Heart right ventricle (tissue), 16 donors: ENCODE results near the gene CDH18. TPM values are rescaled to one million over a fixed set of nuclear protein-coding genes. Genes with fewer than 3 reads are reported as not detected.

Experiments
- ATAC-seq, 8 donors: fragments of 200-7000 bp; cut with Tn5 transposase; one replicate each; pipeline ENCODE4 v1.9.1; 2020; ENCODE audit warnings: mild to moderate bottlenecking in 8 of 8, moderate library complexity in 8 of 8, moderate number of reproducible peaks in 1 of 8
- DNase-seq, 2 donors: peaks; one replicate each; pipeline ENCODE4 v3.0.0-alpha.2; 2020
- H3K27ac ChIP-seq, 10 donors: fragments of 200-600 bp; sonication (generic) in 2 of 10; one replicate each; pipeline versions ENCODE4 v1.5.0 to v1.8.0; 2020 to 2022; ENCODE audit warnings: mild to moderate bottlenecking in 3 of 10
- H3K27me3 ChIP-seq, 7 donors: fragments of 200-600 bp; one replicate each; pipeline ENCODE4 v1.8.0; 2021 to 2022; ENCODE audit warnings: mild to moderate bottlenecking in 2 of 7
- H3K36me3 ChIP-seq, 9 donors: fragments of 200-600 bp; sonication (generic) in 1 of 9; one replicate each; pipeline versions ENCODE4 v1.5.0 to v1.8.0; 2020 to 2022; ENCODE audit warnings: mild to moderate bottlenecking in 2 of 9
- H3K4me1 ChIP-seq, 9 donors: fragments of 200-600 bp; sonication (generic) in 1 of 9; one replicate each; pipeline versions ENCODE4 v1.5.0 to v1.8.0; 2020 to 2022; ENCODE audit warnings: mild to moderate bottlenecking in 4 of 9
- H3K4me3 ChIP-seq, 10 donors: fragments of 200-600 bp; sonication (generic) in 2 of 10; one replicate each; pipeline versions ENCODE4 v1.5.0 to v1.8.0; 2020 to 2022; ENCODE audit warnings: mild to moderate bottlenecking in 7 of 10, moderate library complexity in 2 of 10
- H3K9me3 ChIP-seq, 11 donors: fragments of 200-600 bp in 10 of 11; sonication (generic) in 2 of 11; one replicate each; pipeline versions ENCODE4 v1.5.0 to v1.8.0; 2013 to 2022; ENCODE audit warnings: mild to moderate bottlenecking in 2 of 11, control low read depth in 1 of 11, moderate library complexity in 1 of 11
- WGBS, 2 donors: extraction: QIAGEN DNeasy Blood & Tissue Kit; methylation state at CpG; one replicate each; pipeline ENCODE4 v1.1.7; 2013; ENCODE audit warnings: inconsistent platforms in 1 of 2; 5-methylcytosine and 5-hydroxymethylcytosine counted together
- intact Hi-C, 10 donors: fragments of 100-400 bp; cut with DNase I; formaldehyde crosslinking; loops; one replicate each; pipeline versions ENCODE4 v1.11.1 to v1.14.2; 2022
- polyA plus RNA-seq, 2 donors: library from polyadenylated mRNA; stranded (reverse); fragments of 200-250 nt; gene quantifications; one replicate each; pipeline ENCODE4 v1.2.3, GENCODE V29; 2013
- total RNA-seq, 10 donors: library from RNA; stranded (reverse); fragmentation: NEBNext Ultra II Directional in 3 of 10; extraction: Animal tissue kit (Norgen Biotek cat#: 25700) in 3 of 10; gene quantifications; one replicate each; pipeline versions ENCODE4 v1.2.1 to v1.2.4, GENCODE V29; 2021 to 2023
- TF ChIP-seq, protein P1 (sequence below), 9 donors: fragments of 200-600 bp; sonication (generic) in 2 of 9; IDR thresholded peaks; one replicate each; pipeline versions ENCODE4 v1.5.0 to v1.8.0; 2021 to 2022; ENCODE audit warnings: antibody characterized with exemption in 9 of 9, mild to moderate bottlenecking in 5 of 9, moderate library complexity in 1 of 9
- donor health status: Arrhythmogenic right ventricular cardiomyopathy.
- donor health status: ischemic (EF 13 %, LVEDD 7.1; RV severe dilation, severe dysfunction).
- donor health status: healthy with polysubstance abuse.
- donor health status: DM: no; HTN: yes; CAD: no.
- donor health status: DM: no; HTN: no; CAD: no.
- donor health status: ischemic (EF 25% LVEDD 6.9; RV normal size, moderate dysfunction).
- donor health status: ischemic (EF 25% LVEDD 5.7; RV mildly dilated, moderate dysfunction).
- donor health status: healthy.
- donor health status: DM: yes; HTN: yes; CAD: no.
- donor health status: Ischemic cardiomyopathy.
- donor health status: ischemic (EF 35%, LVEDD 5.7; RV mildly dilated, moderate dysfunction).
- donor health status: nonischemic (EF 11% LVEDD 7.7; RV severe dilation, severe dysfunction).
- donor health status: DM: yes; HTN: yes; CAD: no.
- donor health status: PGD.
- donor health status: ischemic (EF 29% LVEDD 5.4; RV normal size, mild dysfunction).
- donor health status: nonischemic (EF 23%, LVEDD 6.1; RV moderate dilation, normal function).

Gene CDH18
- total and polyA plus RNA-seq, 12 donors, result not detected

GRCh38 chr5:19751326-19751725 is 236.7 kb downstream of the CDH18 start:
- intact Hi-C loops, result no loop called here
- ATAC-seq, result no peak

DNA sequence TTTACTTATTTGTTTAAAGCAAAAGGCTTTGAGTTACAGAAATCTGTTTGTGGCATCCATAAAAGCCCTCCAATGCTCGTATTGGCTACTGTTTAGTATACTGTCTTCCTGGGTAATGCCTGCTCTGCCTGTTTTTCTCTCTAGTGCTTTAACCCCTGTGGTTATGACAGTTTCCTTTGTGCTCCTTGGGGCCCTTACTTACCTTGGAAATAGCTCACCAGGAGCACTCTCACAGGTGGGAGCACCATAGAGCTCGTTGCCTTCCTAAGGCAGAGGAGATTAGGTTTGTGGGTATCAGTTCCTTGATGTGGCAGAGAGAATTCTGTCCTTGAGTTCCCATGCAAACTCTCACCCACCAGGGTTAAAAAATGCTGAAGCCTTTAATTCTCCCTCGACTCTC is 242.8 kb downstream of the CDH18 start:
- Histone ChIP-seq H3K27me3 (no peaks in the 10 kb centered on the region), H3K4me3 (no peak overlapping the region), H3K36me3 (no peaks in the 10 kb centered on the region), H3K27ac (no peak overlapping the region), H3K9me3 (peaks cover 0 to 3% (median 0%) of the 10 kb centered on the region in 11 donors), H3K4me1 (no peaks in the 10 kb centered on the region)
- TF ChIP-seq, protein P1, sequence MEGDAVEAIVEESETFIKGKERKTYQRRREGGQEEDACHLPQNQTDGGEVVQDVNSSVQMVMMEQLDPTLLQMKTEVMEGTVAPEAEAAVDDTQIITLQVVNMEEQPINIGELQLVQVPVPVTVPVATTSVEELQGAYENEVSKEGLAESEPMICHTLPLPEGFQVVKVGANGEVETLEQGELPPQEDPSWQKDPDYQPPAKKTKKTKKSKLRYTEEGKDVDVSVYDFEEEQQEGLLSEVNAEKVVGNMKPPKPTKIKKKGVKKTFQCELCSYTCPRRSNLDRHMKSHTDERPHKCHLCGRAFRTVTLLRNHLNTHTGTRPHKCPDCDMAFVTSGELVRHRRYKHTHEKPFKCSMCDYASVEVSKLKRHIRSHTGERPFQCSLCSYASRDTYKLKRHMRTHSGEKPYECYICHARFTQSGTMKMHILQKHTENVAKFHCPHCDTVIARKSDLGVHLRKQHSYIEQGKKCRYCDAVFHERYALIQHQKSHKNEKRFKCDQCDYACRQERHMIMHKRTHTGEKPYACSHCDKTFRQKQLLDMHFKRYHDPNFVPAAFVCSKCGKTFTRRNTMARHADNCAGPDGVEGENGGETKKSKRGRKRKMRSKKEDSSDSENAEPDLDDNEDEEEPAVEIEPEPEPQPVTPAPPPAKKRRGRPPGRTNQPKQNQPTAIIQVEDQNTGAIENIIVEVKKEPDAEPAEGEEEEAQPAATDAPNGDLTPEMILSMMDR (IDR thresholded peaks at IDR 0.05), result no peak
- intact Hi-C loops, result no loop called here
- ATAC-seq (no peak), DNase-seq (no peak)
- 36 to 40% methylated on average over 3 of the region's 3 CpGs for WGBS, 2 donors

More at GRCh38 chr5:19751326-19751725, 236.7 kb downstream of the CDH18 start:
- Histone ChIP-seq H3K9me3 (peaks cover 0 to 17% (median 0%) of the 10 kb centered on the region in 11 donors), H3K27me3 (no peaks in the 10 kb centered on the region), H3K4me3 (no peak overlapping the region), H3K27ac (no peak overlapping the region), H3K4me1 (no peaks in the 10 kb centered on the region), H3K36me3 (no peaks in the 10 kb centered on the region)
- DNase-seq, result no peak
- TF ChIP-seq, protein P1 (IDR thresholded peaks at IDR 0.05), result no peak

DNA sequence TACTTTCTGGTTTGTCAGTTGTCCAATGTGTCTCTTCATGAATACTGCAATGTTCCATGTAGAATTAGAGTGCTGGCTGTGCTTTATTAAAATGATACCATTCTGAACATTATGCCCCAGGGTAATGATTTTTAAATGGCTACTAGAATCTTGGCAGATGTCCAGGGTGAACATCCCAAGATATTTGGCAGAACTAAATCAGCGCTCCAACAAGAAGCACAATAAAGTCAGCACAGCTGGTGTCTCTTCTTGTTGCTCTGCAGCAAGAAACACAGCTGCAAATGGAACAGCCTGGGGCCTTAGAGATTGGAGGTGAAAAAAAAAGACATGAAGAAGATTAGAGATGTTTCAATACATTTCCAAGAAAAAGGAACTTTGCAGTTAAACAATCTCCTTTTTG is 248.3 kb downstream of the CDH18 start:
- DNase-seq (no peak), ATAC-seq (no peak)
- H3K27me3 ChIP-seq, result no peaks in the 10 kb centered on the region
- H3K9me3 ChIP-seq, result peaks cover 0 to 7% (median 0%) of the 10 kb centered on the region in 11 donors
- no peak overlapping the region for H3K4me3 ChIP-seq
- H3K27ac ChIP-seq, result no peak overlapping the region
- H3K36me3 ChIP-seq, result no peaks in the 10 kb centered on the region
- H3K4me1 ChIP-seq, result no peaks in the 10 kb centered on the region
- intact Hi-C loops, result no loop called here
- TF ChIP-seq, protein P1 (IDR thresholded peaks at IDR 0.05), result no peak
- 52 to 70% methylated on average over 1 of the region's 1 CpG for WGBS, 2 donors

GRCh38 chr5:19734776-19735175 is 253.2 kb downstream of the CDH18 start:
- H3K36me3 ChIP-seq, result no peaks in the 10 kb centered on the region
- DNase-seq (no peak), ATAC-seq (no peak)
- no peak overlapping the region for H3K4me3 ChIP-seq
- H3K4me1 ChIP-seq, result no peaks in the 10 kb centered on the region
- peaks cover 0 to 38% (median 0%) of the 10 kb centered on the region in 11 donors for H3K9me3 ChIP-seq
- intact Hi-C loops, result no loop called here
- WGBS, 2 donors, result 84 to 85% methylated on average over 1 of the region's 1 CpG
- TF ChIP-seq, protein P1 (IDR thresholded peaks at IDR 0.05), result no peak
- no peaks in the 10 kb centered on the region for H3K27me3 ChIP-seq
- H3K27ac ChIP-seq, result no peak overlapping the region
